Lower leg skin (tissue), 4 donors: ENCODE results near the gene ELOVL5. TPM values are rescaled to one million over a fixed set of nuclear protein-coding genes. Genes with fewer than 3 reads are reported as not detected.
"Not testable (repeated sequence)": the region's sequence is repeated elsewhere in the genome, so short reads cannot be mapped to it uniquely, and the experiment has no call there.

Experiments
- DNase-seq, 2 donors: peaks; one replicate each; pipeline ENCODE4 v3.0.0-alpha.2; 2019; ENCODE audit warnings: low spot score in 2 of 2
- H3K4me3 ChIP-seq: fragments of 200-600 bp; sonication (generic); 2 replicates; pipeline ENCODE4 v1.5.1; 2017; ENCODE audit warnings: mild to moderate bottlenecking, low read depth; ENCODE audit not compliant: poor library complexity, severe bottlenecking
- CTCF ChIP-seq, 3 donors: fragments of 450-650 bp; IDR thresholded peaks; one replicate each; pipeline ENCODE4 v1.5.1; 2016; ENCODE audit warnings: antibody characterized with exemption in 3 of 3, mild to moderate bottlenecking in 3 of 3, moderate library complexity in 2 of 3
- POLR2A ChIP-seq, 2 donors: fragments of 450-650 bp; IDR thresholded peaks; one replicate each; pipeline ENCODE4 v1.6.1; 2016 to 2017; ENCODE audit warnings: antibody characterized with exemption in 2 of 2, mild to moderate bottlenecking in 1 of 2, moderate library complexity in 1 of 2
- WGBS, 2 donors: methylation state at CpG; one replicate each; pipeline ENCODE4 v1.1.5; 2018; 5-methylcytosine and 5-hydroxymethylcytosine counted together
- intact Hi-C: fragments of 100-400 bp; cut with DNase I; formaldehyde crosslinking; loops from one replicate; pipeline ENCODE4 v1.15.0; 2023; ENCODE audit warnings: low total_unique reads
- total RNA-seq, 4 donors: library from RNA; depleted of rRNA; stranded (reverse); fragments of >200 nt; gene quantifications; one replicate each; pipeline ENCODE4 v1.1.0, GENCODE V29; 2016

Gene ELOVL5
- total RNA-seq, 4 donors from 2014 or later = 20.7 to 45.0 (median 38.8) TPM

GRCh38 chr6:53306819-53307347 is 41.9 kb downstream of the ELOVL5 start:
- no peak for DNase-seq
- 68 to 85% methylated on average over 1 of the region's 1 CpG for WGBS, 2 donors
- intact Hi-C loops = no loop called here
- no peak overlapping the region for H3K4me3 ChIP-seq
- TF ChIP-seq CTCF (IDR thresholded peaks at IDR 0.05) = no peak
- no peak for TF ChIP-seq POLR2A (IDR thresholded peaks at IDR 0.05)

- H3K4me3 ChIP-seq, DNase-seq, intact Hi-C loops: not testable (repeated sequence)
- 93 to 97% methylated on average over 1 of the region's 1 CpG for WGBS, 2 donors
Measured at GRCh38 chr6:53306217-53306616, 42.5 kb downstream of the ELOVL5 start.

GRCh38 chr6:53305506-53306005 is 43.2 kb downstream of the ELOVL5 start:
- WGBS, 2 donors = 97% methylated on average over 20 to 22 of the region's 37 CpGs
- H3K4me3 ChIP-seq, intact Hi-C loops, DNase-seq: not testable (repeated sequence)

GRCh38 chr6:53304953-53305352 is 43.8 kb downstream of the ELOVL5 start:
- DNase-seq, intact Hi-C loops, H3K4me3 ChIP-seq: not testable (repeated sequence)
- WGBS, 2 donors = 100% methylated on average over 1 of the region's 32 CpGs

GRCh38 chr6:53302678-53303360 is 45.9 kb downstream of the ELOVL5 start:
- no peak for DNase-seq
- WGBS, 2 donors = 16 to 18% methylated on average over 6 of the region's 6 CpGs
- TF ChIP-seq CTCF (IDR thresholded peaks at IDR 0.05) (no peak), POLR2A (IDR thresholded peaks at IDR 0.05) (no peak)
- H3K4me3 ChIP-seq = no peak overlapping the region
- intact Hi-C loops = no loop called here

GRCh38 chr6:53301801-53302537 is 46.8 kb downstream of the ELOVL5 start:
- no peak for DNase-seq
- intact Hi-C loops = no loop called here
- TF ChIP-seq POLR2A (IDR thresholded peaks at IDR 0.05) (no peak), CTCF (IDR thresholded peaks at IDR 0.05) (no peak)
- WGBS, 2 donors = 77 to 88% methylated on average over 7 of the region's 7 CpGs
- H3K4me3 ChIP-seq = no peak overlapping the region
